ENCODE measurements around the gene BLTP3B. TPM values are rescaled to one million over a fixed set of nuclear protein-coding genes. Genes with fewer than 3 reads are reported as not detected.

The BLTP3B gene
- total RNA-seq, 6 donors from 2014 or later = 12.8 to 37.5 (median 28.7) TPM

DNA sequence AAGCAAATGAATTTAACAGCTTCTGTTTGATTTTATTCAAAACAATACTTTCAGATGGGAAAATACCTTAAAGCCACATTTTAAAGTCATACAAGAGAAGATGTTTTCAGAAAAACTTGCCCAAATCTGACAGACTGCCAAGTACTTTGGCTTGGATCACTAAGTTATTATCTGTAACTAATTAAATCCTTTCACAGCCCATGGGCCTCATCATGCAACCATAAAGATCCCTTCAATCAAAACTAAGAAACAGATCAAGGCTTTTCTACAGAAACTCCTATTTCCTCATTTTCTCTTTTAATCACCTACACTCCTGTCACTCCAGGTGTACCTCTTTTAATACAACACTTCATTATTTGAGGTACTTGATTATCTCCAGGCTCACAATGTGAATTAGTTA is 28.1 kb downstream of the BLTP3B start:
- H3K36me3 ChIP-seq = no peaks in the 10 kb centered on the region
- H3K27me3 ChIP-seq = no peaks in the 10 kb centered on the region
- ATAC-seq (ENCODE audit: low FRiP score in 2 of 2) (no peak), DNase-seq (no peak)
- no peaks in the 10 kb centered on the region for H3K9me3 ChIP-seq
- TF ChIP-seq EP300 (IDR thresholded peaks at IDR 0.05) (no peak), POLR2AphosphoS5 (IDR thresholded peaks at IDR 0.05) (no peak)
- TF ChIP-seq, protein P1, sequence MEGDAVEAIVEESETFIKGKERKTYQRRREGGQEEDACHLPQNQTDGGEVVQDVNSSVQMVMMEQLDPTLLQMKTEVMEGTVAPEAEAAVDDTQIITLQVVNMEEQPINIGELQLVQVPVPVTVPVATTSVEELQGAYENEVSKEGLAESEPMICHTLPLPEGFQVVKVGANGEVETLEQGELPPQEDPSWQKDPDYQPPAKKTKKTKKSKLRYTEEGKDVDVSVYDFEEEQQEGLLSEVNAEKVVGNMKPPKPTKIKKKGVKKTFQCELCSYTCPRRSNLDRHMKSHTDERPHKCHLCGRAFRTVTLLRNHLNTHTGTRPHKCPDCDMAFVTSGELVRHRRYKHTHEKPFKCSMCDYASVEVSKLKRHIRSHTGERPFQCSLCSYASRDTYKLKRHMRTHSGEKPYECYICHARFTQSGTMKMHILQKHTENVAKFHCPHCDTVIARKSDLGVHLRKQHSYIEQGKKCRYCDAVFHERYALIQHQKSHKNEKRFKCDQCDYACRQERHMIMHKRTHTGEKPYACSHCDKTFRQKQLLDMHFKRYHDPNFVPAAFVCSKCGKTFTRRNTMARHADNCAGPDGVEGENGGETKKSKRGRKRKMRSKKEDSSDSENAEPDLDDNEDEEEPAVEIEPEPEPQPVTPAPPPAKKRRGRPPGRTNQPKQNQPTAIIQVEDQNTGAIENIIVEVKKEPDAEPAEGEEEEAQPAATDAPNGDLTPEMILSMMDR (IDR thresholded peaks at IDR 0.05) = no peak
- no peaks in the 10 kb centered on the region for H3K4me1 ChIP-seq
- H3K4me3 ChIP-seq = no peak overlapping the region
- H3K27ac ChIP-seq = no peak overlapping the region

DNA sequence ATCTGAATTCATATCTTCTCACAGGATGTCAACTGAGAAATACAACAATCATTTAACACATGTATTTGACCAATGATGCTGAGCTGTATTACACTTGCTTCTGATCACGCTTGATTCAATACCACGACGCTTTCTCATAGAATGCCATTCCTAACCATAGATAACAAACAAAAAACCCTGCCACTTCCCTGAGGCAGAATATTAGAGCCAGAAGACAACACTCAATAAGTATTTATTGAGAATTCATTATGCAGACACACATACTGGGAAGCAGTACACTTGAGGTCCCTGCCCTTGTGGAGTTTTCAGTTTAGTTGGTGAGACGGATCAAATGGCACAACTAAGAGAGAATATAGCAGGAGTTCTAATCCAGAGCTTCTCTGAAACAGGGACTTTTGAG is 32.4 kb downstream of the BLTP3B start:
- DNase-seq (no peak), ATAC-seq (ENCODE audit: low FRiP score in 2 of 2) (no peak)
- TF ChIP-seq, protein P1 (IDR thresholded peaks at IDR 0.05) = no peak
- TF ChIP-seq POLR2A (IDR thresholded peaks at IDR 0.05) (no peak), POLR2AphosphoS5 (IDR thresholded peaks at IDR 0.05) (no peak), EP300 (IDR thresholded peaks at IDR 0.05) (no peak)
- Histone ChIP-seq H3K4me1 (no peaks in the 10 kb centered on the region), H3K27ac (no peak overlapping the region), H3K27me3 (no peaks in the 10 kb centered on the region), H3K36me3 (no peaks in the 10 kb centered on the region), H3K9me3 (no peaks in the 10 kb centered on the region), H3K4me3 (no peak overlapping the region)
- 96 to 98% methylated on average over 4 of the region's 4 CpGs for WGBS, 2 donors

DNA sequence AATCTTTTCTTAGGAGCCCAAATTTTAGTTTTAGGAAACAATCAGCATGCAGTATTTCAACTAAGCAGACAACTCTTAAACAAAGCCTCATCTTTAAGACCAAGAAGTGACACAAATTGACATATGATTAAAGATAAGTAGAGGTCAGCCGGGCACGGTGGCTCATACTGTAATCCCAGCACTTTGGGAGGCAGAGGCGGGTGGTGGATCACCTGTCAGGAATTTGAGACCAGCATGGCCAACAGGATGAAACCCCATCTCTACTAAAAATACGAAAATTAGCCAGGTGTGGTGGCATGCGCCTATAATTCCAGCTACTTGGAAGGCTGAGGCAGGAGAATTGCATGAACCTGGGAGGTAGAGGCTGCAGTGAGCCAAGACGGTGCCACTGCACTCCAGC is 35.8 kb downstream of the BLTP3B start:
- Histone ChIP-seq H3K27ac (no peak overlapping the region), H3K9me3 (no peaks in the 10 kb centered on the region), H3K4me3 (no peak overlapping the region), H3K4me1 (no peaks in the 10 kb centered on the region), H3K36me3 (peaks cover 0 to 11% (median 0%) of the 10 kb centered on the region in 4 donors), H3K27me3 (no peaks in the 10 kb centered on the region)
- ATAC-seq (ENCODE audit: low FRiP score in 2 of 2) (no peak), DNase-seq (no peak)
- TF ChIP-seq, protein P1 (IDR thresholded peaks at IDR 0.05) = no peak
- TF ChIP-seq POLR2AphosphoS5 (IDR thresholded peaks at IDR 0.05) (no peak), EP300 (IDR thresholded peaks at IDR 0.05) (no peak), POLR2A (IDR thresholded peaks at IDR 0.05) (no peak)
- 96 to 97% methylated on average over 6 of the region's 6 CpGs for WGBS, 2 donors

DNA sequence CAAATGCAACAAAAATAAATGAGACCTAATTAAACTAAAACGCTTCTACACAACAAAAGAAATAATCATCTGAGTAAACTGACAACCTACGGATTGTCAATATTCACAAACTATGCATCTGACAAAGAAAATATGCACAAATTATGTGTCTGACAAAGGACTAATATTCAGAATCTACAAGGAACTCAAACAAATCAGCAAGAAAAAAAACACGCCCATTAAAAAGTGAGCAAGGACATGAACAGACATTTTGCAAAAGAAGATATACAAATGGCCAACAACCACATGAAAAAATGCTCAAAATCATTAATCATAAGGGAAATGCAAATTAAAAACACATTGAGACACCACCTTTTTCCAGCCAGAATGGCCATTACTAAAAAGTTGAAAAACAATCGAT is 37.0 kb downstream of the BLTP3B start:
- 93 to 97% methylated on average over 4 of the region's 4 CpGs for WGBS, 2 donors
- Histone ChIP-seq H3K4me3 (no peak overlapping the region), H3K27me3 (no peaks in the 10 kb centered on the region), H3K4me1 (no peaks in the 10 kb centered on the region), H3K9me3 (no peaks in the 10 kb centered on the region), H3K27ac (no peak overlapping the region), H3K36me3 (peaks cover 0 to 17% (median 0%) of the 10 kb centered on the region in 4 donors)
- no peak for DNase-seq
- no peak for TF ChIP-seq POLR2A (IDR thresholded peaks at IDR 0.05)
- no peak for TF ChIP-seq EP300 (IDR thresholded peaks at IDR 0.05)
- TF ChIP-seq, protein P1 (IDR thresholded peaks at IDR 0.05) = no peak
- TF ChIP-seq POLR2AphosphoS5 (IDR thresholded peaks at IDR 0.05) = no peak
- ATAC-seq (ENCODE audit: low FRiP score in 2 of 2) = no peak

DNA sequence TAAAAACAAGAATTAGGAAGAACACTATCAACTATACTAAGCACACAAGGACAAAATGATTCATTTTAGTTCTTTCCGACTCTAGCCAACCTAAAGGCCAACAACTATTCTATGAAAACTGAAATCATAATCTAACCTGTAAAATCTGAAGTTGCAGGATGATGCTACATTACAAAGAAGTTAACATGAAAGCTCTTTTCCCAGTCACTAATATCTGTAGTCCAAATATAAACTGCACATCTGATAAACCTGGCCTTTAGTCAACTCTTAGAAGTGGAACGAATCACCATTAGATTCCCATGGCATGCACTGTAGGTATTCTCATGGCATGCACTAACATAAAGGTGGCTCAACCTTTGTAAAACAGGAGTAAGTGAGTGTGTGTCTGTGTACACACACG is 41.7 kb downstream of the BLTP3B start:
- peaks cover 0 to 38% (median 7%) of the 10 kb centered on the region in 4 donors for H3K36me3 ChIP-seq
- TF ChIP-seq, protein P1 (IDR thresholded peaks at IDR 0.05) = no peak
- no peak for TF ChIP-seq EP300 (IDR thresholded peaks at IDR 0.05)
- TF ChIP-seq POLR2AphosphoS5 (IDR thresholded peaks at IDR 0.05) = no peak
- TF ChIP-seq POLR2A (IDR thresholded peaks at IDR 0.05) = no peak
- H3K9me3 ChIP-seq = no peaks in the 10 kb centered on the region
- no peak overlapping the region for H3K27ac ChIP-seq
- H3K4me1 ChIP-seq = no peaks in the 10 kb centered on the region
- no peak overlapping the region for H3K4me3 ChIP-seq
- no peak for DNase-seq
- no peak for ATAC-seq (ENCODE audit: low FRiP score in 2 of 2)
- H3K27me3 ChIP-seq = no peaks in the 10 kb centered on the region
- 85 to 89% methylated on average over 3 of the region's 3 CpGs for WGBS, 2 donors
